ENCODE data around the gene NAT16. TPM values are rescaled to one million over a fixed set of nuclear protein-coding genes. Genes with fewer than 3 reads are reported as not detected.

NAT16 gene
- total and polyA plus RNA-seq, 2 experiments from 2014 or later: 0.21 to 0.31 TPM

GRCh38 chr7:101206665-101207042 lies 26.6 kb upstream of the NAT16 start:
- Mint-ChIP-seq H3K27ac (no peak overlapping the region), H3K27me3 (ENCODE audit: insufficient read depth, low read depth, poor library complexity) (peaks cover 5% of the 10 kb centered on the region), H3K9me3 (no peaks in the 10 kb centered on the region), H3K4me3 (no peak overlapping the region), H3K4me1 (no peaks in the 10 kb centered on the region; the same call in 1 of the 3 replicates), H3K36me3 (ENCODE audit: low read depth) (peaks cover 14% of the 10 kb centered on the region)
- DNase-seq (ENCODE audit: low spot score): no peak
- Histone ChIP-seq H3K4me2 (no peak overlapping the region), H2AFZ (no peak overlapping the region), H3K27ac (ENCODE audit: low read depth) (no peak overlapping the region), H3K27me3 (ENCODE audit: insufficient read depth) (peaks cover 13% of the 10 kb centered on the region), H3K9me2 (ENCODE audit: insufficient read depth) (no peaks in the 10 kb centered on the region), H3K4me1 (ENCODE audit: insufficient read depth) (no peaks in the 10 kb centered on the region), H4K20me1 (replicated peaks; ENCODE audit: insufficient read depth) (no peaks in the 10 kb centered on the region), H3K79me2 (replicated peaks; ENCODE audit: insufficient read depth) (no peaks in the 10 kb centered on the region), H3K4me3 (no peak overlapping the region), H3K36me3 (ENCODE audit: insufficient read depth) (no peaks in the 10 kb centered on the region; the same call in 1 of the 2 replicates), H3F3A (replicated peaks; ENCODE audit: low read depth) (peaks cover 7% of the 10 kb centered on the region)
- TF ChIP-seq ZNF331 (CRISPR knock-in tag; IDR thresholded peaks at IDR 0.05; ENCODE audit: low read depth) (no peak), CREB1 (CRISPR knock-in tag; IDR thresholded peaks at IDR 0.05; ENCODE audit: low read depth) (no peak), NANOG (IDR thresholded peaks at IDR 0.05; ENCODE audit: borderline replicate concordance) (no peak), EZH2phosphoT487 (IDR thresholded peaks at IDR 0.05; ENCODE audit: unreplicated experiment) (no peak), REST (IDR thresholded peaks at IDR 0.05; ENCODE audit: unreplicated experiment) (no peak), EZH2 (IDR thresholded peaks at IDR 0.05; ENCODE audit: low read depth, unreplicated experiment) (no peak), JUNB (IDR thresholded peaks at IDR 0.05; ENCODE audit: unreplicated experiment) (no peak), ETS1 (IDR thresholded peaks at IDR 0.05) (no peak), POLR2AphosphoS5 (IDR thresholded peaks at IDR 0.05; ENCODE audit: low read depth) (no peak), ZNF114 (CRISPR knock-in tag; IDR thresholded peaks at IDR 0.05) (no peak), ZNF462 (CRISPR knock-in tag; IDR thresholded peaks at IDR 0.05) (no peak), CTCF (conservative IDR thresholded peaks at IDR 0.05; ENCODE audit: low read depth in 2 of 2) (no peak), STAT1 (IDR thresholded peaks at IDR 0.05; ENCODE audit: unreplicated experiment) (no peak)
- no peak for ATAC-seq
